A673 (cell line): ENCODE results near the gene KMT5B. TPM values are rescaled to one million over a fixed set of nuclear protein-coding genes. Genes with fewer than 3 reads are reported as not detected.

Experiments used
- BruUV-seq: library from RNA; stranded (reverse); fragments of 400-500 nt; replicated peaks from 2 replicates; lab custom pipeline; 2021; lab: Mats Ljungman, UMichigan
- CTCF ChIA-PET: fragments of 300-600 bp; sonication (Branson Sonifier 250); formaldehyde crosslinking; loops from one replicate; lab custom pipeline; 2022; ENCODE audit warnings: antibody characterized with exemption; lab: Charles Lee
- POLR2A ChIA-PET: fragments of 300-600 bp; sonication (Branson Sonifier 250); formaldehyde crosslinking; loops from one replicate; lab custom pipeline; 2022; ENCODE audit warnings: antibody characterized with exemption; ENCODE audit not compliant: low non-redundant PET; lab: Charles Lee
- DNase-seq: peaks from one replicate; pipeline ENCODE4 v3.0.0-alpha.2; 2015; ENCODE audit warnings: low spot score
- H3K27ac ChIP-seq: fragments of 200-600 bp; sonication (generic); 2 replicates; pipeline ENCODE4 v1.5.1; 2016; ENCODE audit warnings: mixed run types, low read depth, mild to moderate bottlenecking, mixed read lengths, antibody characterized with exemption, low read length; ENCODE audit not compliant: poor library complexity, severe bottlenecking
- H3K27me3 ChIP-seq: fragments of 200-600 bp; sonication (generic); replicated peaks from 2 replicates; pipeline ENCODE4 v1.6.1; 2017; ENCODE audit warnings: mixed run types, low read depth, mild to moderate bottlenecking, mixed read lengths, antibody characterized with exemption, low read length; ENCODE audit not compliant: insufficient read depth, poor library complexity
- H3K36me3 ChIP-seq: fragments of 200-600 bp; sonication (generic); 2 replicates; pipeline ENCODE4 v1.6.1; 2016; ENCODE audit warnings: mixed run types, mild to moderate bottlenecking, mixed read lengths, antibody characterized with exemption, low read length; ENCODE audit not compliant: insufficient read depth, poor library complexity, severe bottlenecking
- H3K4me1 ChIP-seq: fragments of 200-600 bp; sonication (generic); 2 replicates; pipeline ENCODE4 v1.6.1; 2017; ENCODE audit warnings: mixed run types, mild to moderate bottlenecking, mixed read lengths, antibody characterized with exemption, low read length; ENCODE audit not compliant: insufficient read depth, poor library complexity, severe bottlenecking
- H3K4me3 ChIP-seq: fragments of 200-600 bp; sonication (generic); 2 replicates; pipeline ENCODE4 v1.5.1; 2016; ENCODE audit warnings: low read depth, mixed run types, mild to moderate bottlenecking, mixed read lengths, low read length; ENCODE audit not compliant: poor library complexity, severe bottlenecking
- H3K9me3 ChIP-seq: fragments of 200-600 bp; sonication (generic); 2 replicates; pipeline ENCODE4 v1.6.1; 2016; ENCODE audit warnings: mixed run types, low read depth, mild to moderate bottlenecking, mixed read lengths, antibody characterized with exemption, low read length; ENCODE audit not compliant: poor library complexity, severe bottlenecking
- EZH2 ChIP-seq: fragments of 200-600 bp; sonication (generic); IDR thresholded peaks from 2 replicates; pipeline ENCODE4 v1.6.1; 2017; ENCODE audit warnings: borderline replicate concordance, low read depth, mild to moderate bottlenecking, mixed read lengths, antibody characterized with exemption, low read length; ENCODE audit not compliant: poor library complexity, severe bottlenecking
- intact Hi-C: fragments of 100-400 bp; cut with micrococcal nuclease; formaldehyde crosslinking; loops from one replicate; pipeline ENCODE4 v1.10.0; 2022; ENCODE audit not compliant: unreplicated experiment
- total RNA-seq: library from RNA; stranded (reverse); gene quantifications from 2 replicates; pipeline ENCODE4 v1.2.3, GENCODE V29; 2021
- TF ChIP-seq, protein P1 (sequence below): fragments of 300-800, 200-600 bp; sonication (generic); conservative IDR thresholded peaks from 2 replicates; pipeline ENCODE4 v1.5.1; 2017; ENCODE audit warnings: low read depth, mild to moderate bottlenecking, antibody characterized with exemption, low read length, moderate library complexity, mixed read lengths

Gene KMT5B
- total RNA-seq, 1 experiment from 2014 or later = 35.4 TPM

DNA sequence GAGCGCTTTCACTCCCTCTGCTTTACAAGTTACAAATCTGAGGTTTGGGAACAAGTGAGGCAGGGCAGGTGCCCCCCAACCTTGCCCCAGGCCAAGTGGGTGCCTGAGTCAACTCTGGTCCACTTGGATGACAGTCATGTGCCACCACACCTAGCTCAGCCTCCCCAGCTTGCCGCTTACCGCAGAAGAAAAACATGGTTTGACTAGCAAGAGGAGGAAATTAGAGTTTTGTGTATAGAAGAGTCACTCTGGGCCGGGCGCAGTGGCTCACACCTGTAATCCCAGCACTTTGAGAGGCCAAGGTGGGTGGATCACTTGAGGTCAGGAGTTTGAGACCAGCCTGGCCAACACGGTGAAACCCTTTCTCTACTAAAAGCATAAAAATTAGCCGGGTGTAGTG, 64.2 kb downstream of the KMT5B start:
- Histone ChIP-seq H3K4me1 (no peaks in the 10 kb centered on the region), H3K9me3 (no peaks in the 10 kb centered on the region), H3K36me3 (no peaks in the 10 kb centered on the region), H3K27me3 (no peaks in the 10 kb centered on the region), H3K4me3 (no peak overlapping the region), H3K27ac (no peak overlapping the region)
- ChIA-PET POLR2A (no interaction called here), CTCF (no interaction called here)
- intact Hi-C loops = no loop called here
- DNase-seq = no peak
- BruUV-seq = no TSS peak
- no peak for TF ChIP-seq EZH2

- Histone ChIP-seq H3K27me3 (no peaks in the 10 kb centered on the region), H3K36me3 (no peaks in the 10 kb centered on the region), H3K9me3 (no peaks in the 10 kb centered on the region), H3K27ac (no peak overlapping the region), H3K4me1 (no peaks in the 10 kb centered on the region), H3K4me3 (no peak overlapping the region)
- DNase-seq = no peak
- TF ChIP-seq, protein P1, sequence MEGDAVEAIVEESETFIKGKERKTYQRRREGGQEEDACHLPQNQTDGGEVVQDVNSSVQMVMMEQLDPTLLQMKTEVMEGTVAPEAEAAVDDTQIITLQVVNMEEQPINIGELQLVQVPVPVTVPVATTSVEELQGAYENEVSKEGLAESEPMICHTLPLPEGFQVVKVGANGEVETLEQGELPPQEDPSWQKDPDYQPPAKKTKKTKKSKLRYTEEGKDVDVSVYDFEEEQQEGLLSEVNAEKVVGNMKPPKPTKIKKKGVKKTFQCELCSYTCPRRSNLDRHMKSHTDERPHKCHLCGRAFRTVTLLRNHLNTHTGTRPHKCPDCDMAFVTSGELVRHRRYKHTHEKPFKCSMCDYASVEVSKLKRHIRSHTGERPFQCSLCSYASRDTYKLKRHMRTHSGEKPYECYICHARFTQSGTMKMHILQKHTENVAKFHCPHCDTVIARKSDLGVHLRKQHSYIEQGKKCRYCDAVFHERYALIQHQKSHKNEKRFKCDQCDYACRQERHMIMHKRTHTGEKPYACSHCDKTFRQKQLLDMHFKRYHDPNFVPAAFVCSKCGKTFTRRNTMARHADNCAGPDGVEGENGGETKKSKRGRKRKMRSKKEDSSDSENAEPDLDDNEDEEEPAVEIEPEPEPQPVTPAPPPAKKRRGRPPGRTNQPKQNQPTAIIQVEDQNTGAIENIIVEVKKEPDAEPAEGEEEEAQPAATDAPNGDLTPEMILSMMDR = no peak
- no peak for TF ChIP-seq EZH2
- no TSS peak for BruUV-seq
- ChIA-PET CTCF (no interaction called here), POLR2A (no interaction called here)
- intact Hi-C loops = no loop called here
Measured at GRCh38 chr11:68148071-68148805, 64.9 kb downstream of the KMT5B start.

GRCh38 chr11:68146704-68147474, 66.2 kb downstream of the KMT5B start:
- no peaks in the 10 kb centered on the region for H3K27me3 ChIP-seq
- ChIA-PET POLR2A (no interaction called here), CTCF (no interaction called here)
- H3K27ac ChIP-seq = no peak overlapping the region
- DNase-seq = no peak
- no peaks in the 10 kb centered on the region for H3K36me3 ChIP-seq
- intact Hi-C loops = no loop called here
- H3K4me1 ChIP-seq = no peaks in the 10 kb centered on the region
- no peak overlapping the region for H3K4me3 ChIP-seq
- no peak for TF ChIP-seq EZH2
- TF ChIP-seq, protein P1 = no peak
- no TSS peak for BruUV-seq
- no peaks in the 10 kb centered on the region for H3K9me3 ChIP-seq
